ENCODE measurements around the gene CAV2.

The CAV2 gene

GRCh38 chr7:116499168-116500077 lies at the start of gene CAV2:
TSS of gene CAV2 (plus strand) at chr7:116499738. CDS start at chr7:116499782, 44 bp downstream.
- Mint-ChIP-seq H3K27me3 (peaks cover 66% of the 10 kb centered on the region), H3K27ac (no peak within 1 kb of the TSS), H3K4me1 (ENCODE audit: low read depth) (peaks cover 12% of the 10 kb centered on the region), H3K4me3 (peak within 1 kb of the TSS; percentile 59), H3K9me3 (no peaks in the 10 kb centered on the region), H3K36me3 (ENCODE audit: low read depth) (no peaks in the 10 kb centered on the region)
- peak; percentile 45 for DNase-seq

GRCh38 chr7:116449950-116450349 lies 49.6 kb upstream of the CAV2 start:
- Mint-ChIP-seq H3K36me3 (ENCODE audit: low read depth) (no peaks in the 10 kb centered on the region), H3K4me3 (no peak overlapping the region), H3K27me3 (peaks cover 22% of the 10 kb centered on the region), H3K4me1 (ENCODE audit: low read depth) (no peaks in the 10 kb centered on the region), H3K9me3 (no peaks in the 10 kb centered on the region), H3K27ac (no peak overlapping the region)
- no peak for DNase-seq

GRCh38 chr7:116451957-116452729 lies 47.4 kb upstream of the CAV2 start:
- H3K27me3 Mint-ChIP-seq, result peaks cover 20% of the 10 kb centered on the region
- H3K27ac Mint-ChIP-seq, result no peak overlapping the region
- DNase-seq, result no peak
- no peak overlapping the region for H3K4me3 Mint-ChIP-seq
- no peaks in the 10 kb centered on the region for H3K36me3 Mint-ChIP-seq (ENCODE audit: low read depth)
- H3K9me3 Mint-ChIP-seq, result no peaks in the 10 kb centered on the region
- H3K4me1 Mint-ChIP-seq (ENCODE audit: low read depth), result no peaks in the 10 kb centered on the region

GRCh38 chr7:116454377-116454776 lies 45.2 kb upstream of the CAV2 start:
- H3K9me3 Mint-ChIP-seq, result no peaks in the 10 kb centered on the region
- H3K4me1 Mint-ChIP-seq (ENCODE audit: low read depth), result no peaks in the 10 kb centered on the region
- H3K27me3 Mint-ChIP-seq, result peaks cover 21% of the 10 kb centered on the region
- no peak for DNase-seq
- H3K36me3 Mint-ChIP-seq (ENCODE audit: low read depth), result no peaks in the 10 kb centered on the region
- no peak overlapping the region for H3K4me3 Mint-ChIP-seq
- H3K27ac Mint-ChIP-seq, result no peak overlapping the region

GRCh38 chr7:116455009-116455408 lies 44.5 kb upstream of the CAV2 start:
- H3K9me3 Mint-ChIP-seq, result no peaks in the 10 kb centered on the region

GRCh38 chr7:116455499-116455898 lies 44.0 kb upstream of the CAV2 start:
- Mint-ChIP-seq H3K27me3 (peaks cover 17% of the 10 kb centered on the region), H3K36me3 (ENCODE audit: low read depth) (no peaks in the 10 kb centered on the region), H3K9me3 (no peaks in the 10 kb centered on the region), H3K4me1 (ENCODE audit: low read depth) (no peaks in the 10 kb centered on the region), H3K27ac (no peak overlapping the region), H3K4me3 (no peak overlapping the region)
- DNase-seq, result no peak

More at GRCh38 chr7:116455009-116455408, 44.5 kb upstream of the CAV2 start:
- Mint-ChIP-seq H3K36me3 (ENCODE audit: low read depth) (no peaks in the 10 kb centered on the region), H3K4me1 (ENCODE audit: low read depth) (no peaks in the 10 kb centered on the region), H3K4me3 (no peak overlapping the region), H3K27me3 (peaks cover 17% of the 10 kb centered on the region), H3K27ac (no peak overlapping the region)
- DNase-seq, result no peak

- Mint-ChIP-seq H3K4me1 (ENCODE audit: low read depth) (peaks cover 2% of the 10 kb centered on the region), H3K9me3 (no peaks in the 10 kb centered on the region), H3K36me3 (ENCODE audit: low read depth) (no peaks in the 10 kb centered on the region), H3K27me3 (peaks cover 20% of the 10 kb centered on the region), H3K4me3 (no peak overlapping the region), H3K27ac (no peak overlapping the region)
- no peak for DNase-seq
These were observed 38.0 kb upstream of the CAV2 start for GRCh38 chr7:116461500-116461899.

- H3K27ac Mint-ChIP-seq, result no peak overlapping the region
- peaks cover 20% of the 10 kb centered on the region for H3K27me3 Mint-ChIP-seq
- no peaks in the 10 kb centered on the region for H3K36me3 Mint-ChIP-seq (ENCODE audit: low read depth)
- peaks cover 2% of the 10 kb centered on the region for H3K4me1 Mint-ChIP-seq (ENCODE audit: low read depth)
- DNase-seq, result no peak
- no peak overlapping the region for H3K4me3 Mint-ChIP-seq
- H3K9me3 Mint-ChIP-seq, result no peaks in the 10 kb centered on the region
These were observed 35.6 kb upstream of the CAV2 start for GRCh38 chr7:116463956-116464355.

GRCh38 chr7:116464375-116464774 lies 35.2 kb upstream of the CAV2 start:
- Mint-ChIP-seq H3K27ac (no peak overlapping the region), H3K4me1 (ENCODE audit: low read depth) (peaks cover 2% of the 10 kb centered on the region), H3K27me3 (peaks cover 20% of the 10 kb centered on the region), H3K4me3 (no peak overlapping the region), H3K9me3 (no peaks in the 10 kb centered on the region), H3K36me3 (ENCODE audit: low read depth) (no peaks in the 10 kb centered on the region)
- DNase-seq, result no peak

GRCh38 chr7:116465125-116465524 lies 34.4 kb upstream of the CAV2 start:
- Mint-ChIP-seq H3K27me3 (peaks cover 20% of the 10 kb centered on the region), H3K4me1 (ENCODE audit: low read depth) (peaks cover 2% of the 10 kb centered on the region), H3K9me3 (no peaks in the 10 kb centered on the region), H3K27ac (no peak overlapping the region), H3K36me3 (ENCODE audit: low read depth) (no peaks in the 10 kb centered on the region), H3K4me3 (no peak overlapping the region)
- no peak for DNase-seq

- Mint-ChIP-seq H3K9me3 (no peaks in the 10 kb centered on the region), H3K4me3 (no peak overlapping the region), H3K4me1 (ENCODE audit: low read depth) (peaks cover 2% of the 10 kb centered on the region), H3K27me3 (peaks cover 41% of the 10 kb centered on the region), H3K27ac (no peak overlapping the region), H3K36me3 (ENCODE audit: low read depth) (no peaks in the 10 kb centered on the region)
- DNase-seq, result no peak
These were observed 31.0 kb upstream of the CAV2 start for GRCh38 chr7:116468534-116468933.

- Mint-ChIP-seq H3K36me3 (ENCODE audit: low read depth) (no peaks in the 10 kb centered on the region), H3K27me3 (peaks cover 39% of the 10 kb centered on the region), H3K4me3 (no peak overlapping the region), H3K9me3 (peaks cover 6% of the 10 kb centered on the region), H3K27ac (no peak overlapping the region), H3K4me1 (ENCODE audit: low read depth) (peaks cover 6% of the 10 kb centered on the region)
- DNase-seq, result no peak
These were observed 21.9 kb upstream of the CAV2 start for GRCh38 chr7:116477625-116478024.

- H3K4me1 Mint-ChIP-seq (ENCODE audit: low read depth), result peaks cover 6% of the 10 kb centered on the region
- peaks cover 36% of the 10 kb centered on the region for H3K27me3 Mint-ChIP-seq
- no peaks in the 10 kb centered on the region for H3K36me3 Mint-ChIP-seq (ENCODE audit: low read depth)
- H3K27ac Mint-ChIP-seq, result no peak overlapping the region
- peaks cover 6% of the 10 kb centered on the region for H3K9me3 Mint-ChIP-seq
- no peak overlapping the region for H3K4me3 Mint-ChIP-seq
- DNase-seq, result no peak
These were observed 20.7 kb upstream of the CAV2 start for GRCh38 chr7:116478834-116479233.

GRCh38 chr7:116483271-116483942 lies 16.1 kb upstream of the CAV2 start:
- peaks cover 41% of the 10 kb centered on the region for H3K27me3 Mint-ChIP-seq
- H3K27ac Mint-ChIP-seq, result no peak overlapping the region
- no peak overlapping the region for H3K4me3 Mint-ChIP-seq
- DNase-seq, result no peak
- peaks cover 6% of the 10 kb centered on the region for H3K4me1 Mint-ChIP-seq (ENCODE audit: low read depth)
- no peaks in the 10 kb centered on the region for H3K9me3 Mint-ChIP-seq
- no peaks in the 10 kb centered on the region for H3K36me3 Mint-ChIP-seq (ENCODE audit: low read depth)

All from activated T-cell treated with anti-CD3 and anti-CD28 coated beads, Interleukin-2, amount 50 U/mL, for 24 hours (primary cell).